SK-N-MC (cell line): Measurements from ENCODE around the gene FAM234B.

Experiments
- DNase-seq: peaks from one replicate; pipeline ENCODE4 v3.0.0-alpha.2; 2011; ENCODE audit warnings: low read depth, low spot score
- H3K27ac ChIP-seq: fragments of 200-600 bp; sonication (generic); 2 replicates; pipeline ENCODE4 v1.5.1; 2016; ENCODE audit warnings: mixed run types
- H3K36me3 ChIP-seq: fragments of 200-600 bp; sonication (generic); 2 replicates; pipeline ENCODE4 v1.6.1; 2017; ENCODE audit warnings: antibody characterized with exemption, low read length, mixed read lengths; ENCODE audit not compliant: insufficient read depth
- H3K4me3 ChIP-seq: fragments of 200-600 bp; sonication (generic); 2 replicates; pipeline ENCODE4 v1.5.1; 2016
- H3K9ac ChIP-seq: fragments of 200-600 bp; sonication (generic); 2 replicates; pipeline ENCODE4 v1.8.0; 2017; ENCODE audit warnings: mixed run types, mixed read lengths; ENCODE audit not compliant: insufficient read length
- H3K9me3 ChIP-seq: fragments of 200-600 bp; sonication (generic); 2 replicates; pipeline ENCODE4 v1.6.1; 2017; ENCODE audit warnings: low read depth, mild to moderate bottlenecking, antibody characterized with exemption, low read length, moderate library complexity, mixed read lengths
- EZH2 ChIP-seq: fragments of 200-600 bp; sonication (generic); IDR thresholded peaks from one replicate; pipeline ENCODE4 v1.6.1; 2017; ENCODE audit warnings: antibody characterized with exemption
- FOXP2 ChIP-seq: optimal IDR thresholded peaks from 2 replicates; pipeline ENCODE3; 2011; ENCODE audit warnings: mild to moderate bottlenecking, moderate library complexity; ENCODE audit not compliant: insufficient read depth; ENCODE audit errors: extremely low read length, control extremely low read depth
- POLR2AphosphoS5 ChIP-seq: IDR thresholded peaks from 2 replicates; pipeline ENCODE4 v1.6.1; 2012; ENCODE audit warnings: mild to moderate bottlenecking, low read depth, low read length, borderline replicate concordance

The FAM234B gene

GRCh38 chr12:13000616-13000924 is 43.6 kb upstream of the FAM234B start:
- Histone ChIP-seq H3K4me3 (peak overlapping the region; percentile 93), H3K27ac (no peak overlapping the region), H3K36me3 (no peaks in the 10 kb centered on the region), H3K9ac (peak overlapping the region; percentile 65), H3K9me3 (no peaks in the 10 kb centered on the region)
- TF ChIP-seq POLR2AphosphoS5, result no peak
- no peak for TF ChIP-seq FOXP2
- TF ChIP-seq EZH2, result no peak
- no peak for DNase-seq

GRCh38 chr12:13000925-13001774 is 43.0 kb upstream of the FAM234B start:
- no peaks in the 10 kb centered on the region for H3K9me3 ChIP-seq
- H3K27ac ChIP-seq, result no peak overlapping the region
- no peak for DNase-seq
- H3K4me3 ChIP-seq, result peak overlapping the region; percentile 93
- H3K36me3 ChIP-seq, result no peaks in the 10 kb centered on the region
- H3K9ac ChIP-seq, result peak overlapping the region; percentile 65
- TF ChIP-seq FOXP2, result no peak
- no peak for TF ChIP-seq POLR2AphosphoS5
- no peak for TF ChIP-seq EZH2

GRCh38 chr12:13001775-13002040 is 42.5 kb upstream of the FAM234B start:
- H3K4me3 ChIP-seq, result no peak overlapping the region
- no peaks in the 10 kb centered on the region for H3K9me3 ChIP-seq
- no peaks in the 10 kb centered on the region for H3K36me3 ChIP-seq
- no peak overlapping the region for H3K9ac ChIP-seq
- H3K27ac ChIP-seq, result no peak overlapping the region
- DNase-seq, result no peak
- TF ChIP-seq FOXP2 (no peak), POLR2AphosphoS5 (no peak), EZH2 (no peak)

- Histone ChIP-seq H3K9ac (no peak overlapping the region), H3K27ac (no peak overlapping the region), H3K9me3 (no peaks in the 10 kb centered on the region), H3K4me3 (no peak overlapping the region), H3K36me3 (no peaks in the 10 kb centered on the region)
- no peak for TF ChIP-seq FOXP2
- TF ChIP-seq EZH2, result no peak
- no peak for TF ChIP-seq POLR2AphosphoS5
- no peak for DNase-seq
Measured at GRCh38 chr12:13002301-13003097, 41.7 kb upstream of the FAM234B start.

GRCh38 chr12:13004361-13004760 is 39.8 kb upstream of the FAM234B start:
- DNase-seq, result no peak
- no peak overlapping the region for H3K4me3 ChIP-seq
- no peaks in the 10 kb centered on the region for H3K9me3 ChIP-seq
- TF ChIP-seq FOXP2 (no peak), EZH2 (no peak), POLR2AphosphoS5 (no peak)
- no peaks in the 10 kb centered on the region for H3K36me3 ChIP-seq
- H3K9ac ChIP-seq, result no peak overlapping the region
- no peak overlapping the region for H3K27ac ChIP-seq

- Histone ChIP-seq H3K9ac (no peak overlapping the region), H3K36me3 (no peaks in the 10 kb centered on the region), H3K4me3 (no peak overlapping the region), H3K27ac (no peak overlapping the region), H3K9me3 (no peaks in the 10 kb centered on the region)
- no peak for DNase-seq
- TF ChIP-seq POLR2AphosphoS5, result no peak
- no peak for TF ChIP-seq EZH2
- no peak for TF ChIP-seq FOXP2
Measured at GRCh38 chr12:13004986-13005385, 39.2 kb upstream of the FAM234B start.

GRCh38 chr12:13005649-13006048 is 38.5 kb upstream of the FAM234B start:
- DNase-seq, result no peak
- Histone ChIP-seq H3K36me3 (no peaks in the 10 kb centered on the region), H3K27ac (no peak overlapping the region), H3K4me3 (no peak overlapping the region), H3K9ac (no peak overlapping the region), H3K9me3 (no peaks in the 10 kb centered on the region)
- no peak for TF ChIP-seq FOXP2
- no peak for TF ChIP-seq EZH2
- TF ChIP-seq POLR2AphosphoS5, result no peak

- H3K36me3 ChIP-seq, result no peaks in the 10 kb centered on the region
- DNase-seq, result no peak
- no peak overlapping the region for H3K4me3 ChIP-seq
- no peaks in the 10 kb centered on the region for H3K9me3 ChIP-seq
- H3K27ac ChIP-seq, result no peak overlapping the region
- no peak overlapping the region for H3K9ac ChIP-seq
- TF ChIP-seq POLR2AphosphoS5, result no peak
- no peak for TF ChIP-seq EZH2
- TF ChIP-seq FOXP2, result no peak
Measured at GRCh38 chr12:13007496-13008233, 36.5 kb upstream of the FAM234B start.
